GM18517 (cell line): ENCODE data around the gene SIRPG.
"Not testable (repeated sequence)": the region's sequence is repeated elsewhere in the genome, so short reads cannot be mapped to it uniquely, and the experiment has no call there.

Source experiments
- ATAC-seq: cut with Tn5 transposase; IDR thresholded peaks from one replicate; pipeline ENCODE4 v1.9.1; 2021; ENCODE audit warnings: mild to moderate bottlenecking, moderate library complexity; ENCODE audit not compliant: unreplicated experiment

Gene SIRPG

DNA sequence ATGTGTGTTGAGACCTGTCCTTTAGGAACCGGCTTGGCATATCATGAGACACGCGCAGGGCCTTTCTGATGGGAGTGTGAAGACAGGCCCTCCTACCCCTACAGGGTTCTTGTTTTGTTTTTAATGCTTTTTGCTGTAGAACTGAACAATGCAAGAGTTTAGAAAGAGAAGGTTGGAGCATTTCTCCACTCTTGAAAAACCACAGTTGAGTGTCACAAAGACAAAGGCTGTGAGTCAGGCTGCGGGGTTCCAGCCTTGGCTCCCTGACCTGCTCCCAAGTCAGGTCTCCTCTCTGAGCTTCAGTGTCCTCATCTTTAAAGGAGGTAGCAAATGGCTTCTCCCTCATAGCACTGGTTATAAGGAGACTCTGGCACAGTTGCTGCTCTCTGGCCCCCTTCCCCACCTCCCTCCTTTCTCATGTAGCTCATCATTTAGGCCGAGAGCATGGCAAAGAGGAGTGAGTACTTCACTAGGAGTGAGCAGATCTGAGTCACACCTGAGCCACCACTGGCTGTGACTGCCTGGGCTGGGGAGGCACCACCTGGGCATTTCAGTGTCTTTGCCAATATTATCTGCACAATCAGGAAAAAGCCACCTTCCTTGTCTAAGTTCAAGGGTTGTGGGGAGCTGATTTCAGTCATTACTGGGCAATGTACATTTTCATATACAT lies 48.8 kb downstream of the SIRPG start:
- not testable (repeated sequence) for ATAC-seq

DNA sequence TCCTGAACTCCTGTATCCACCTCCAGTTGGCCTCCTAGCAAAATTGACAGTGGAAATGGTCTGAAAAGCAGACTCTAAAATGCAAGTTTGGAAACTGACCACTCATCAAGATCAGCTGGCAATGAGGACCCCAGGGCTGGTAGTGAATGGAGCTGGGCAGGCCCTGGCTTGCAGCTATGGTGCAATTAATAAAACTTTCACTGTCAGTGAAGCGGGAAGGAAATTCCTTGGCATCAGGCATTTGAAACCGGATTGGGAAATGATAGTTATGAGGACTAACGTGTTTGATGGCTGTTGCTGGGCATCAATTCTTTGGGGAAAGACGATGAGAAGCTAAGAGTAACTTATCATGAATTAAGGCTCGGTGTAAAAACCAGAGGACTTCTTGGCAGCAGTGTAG lies 56.8 kb downstream of the SIRPG start:
- ATAC-seq, result no peak

DNA sequence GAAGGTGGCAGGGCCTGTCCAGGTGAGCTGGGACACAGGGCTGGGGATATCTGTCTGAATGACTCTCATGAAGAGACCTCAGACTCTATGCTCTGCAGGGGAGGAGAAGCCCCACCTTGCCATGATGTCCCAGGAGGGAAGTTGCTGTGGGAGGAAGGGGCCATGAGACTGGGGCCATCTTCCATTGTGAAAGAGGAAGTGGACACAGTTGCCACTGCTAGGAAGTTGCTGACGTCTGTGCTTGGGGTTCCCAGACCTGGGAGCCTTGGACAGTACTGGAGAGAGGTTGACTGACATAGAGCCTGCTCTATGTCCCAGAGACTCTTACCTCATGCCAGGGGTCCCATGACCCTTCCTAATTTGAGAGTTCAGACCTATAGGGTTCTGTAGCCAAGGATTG lies 62.2 kb downstream of the SIRPG start:
- no peak for ATAC-seq

DNA sequence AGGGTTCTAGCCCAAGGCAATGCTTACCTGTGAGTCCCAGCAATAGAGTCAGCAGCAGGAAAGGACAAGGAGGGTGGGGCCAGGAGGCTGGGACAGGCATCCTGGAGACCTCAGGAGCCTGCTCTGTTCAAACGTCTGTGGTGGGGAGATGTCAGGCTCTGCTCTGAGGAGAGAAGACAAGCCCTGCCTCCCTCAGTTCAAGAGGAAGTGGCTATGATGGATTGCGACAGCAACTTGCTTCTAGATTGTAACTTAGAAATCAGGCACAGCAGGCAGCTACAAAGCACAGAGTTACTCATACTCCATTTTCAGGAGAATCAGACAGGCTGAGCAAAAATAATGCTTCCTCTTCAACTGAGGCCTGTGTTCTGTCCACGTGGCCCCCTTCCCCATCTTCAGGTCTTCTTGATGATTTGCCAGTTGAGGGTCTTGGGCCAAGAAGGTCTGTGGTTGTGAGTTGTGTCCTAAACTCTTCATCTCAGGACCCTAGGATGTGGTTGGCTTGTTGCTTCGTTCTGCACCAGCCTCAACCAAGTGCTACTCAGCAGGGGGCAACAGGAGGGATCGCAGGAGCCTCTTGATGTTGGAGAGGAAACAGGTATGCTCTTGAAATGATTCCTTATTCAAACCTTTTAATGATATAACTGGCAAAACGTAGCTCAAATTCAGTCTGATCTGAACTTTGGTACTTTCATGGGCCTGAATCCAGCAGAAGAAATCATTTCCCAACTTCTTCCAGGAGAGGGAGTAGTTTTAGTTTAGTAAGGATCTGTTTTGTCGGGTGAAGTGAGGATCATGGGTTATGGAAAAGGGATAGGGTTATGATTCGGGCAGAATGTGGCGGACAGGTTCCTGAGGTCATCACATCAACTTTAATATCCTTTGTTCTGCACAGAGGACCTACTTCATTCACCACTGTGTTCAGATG lies 68.8 kb downstream of the SIRPG start:
- no peak for ATAC-seq

DNA sequence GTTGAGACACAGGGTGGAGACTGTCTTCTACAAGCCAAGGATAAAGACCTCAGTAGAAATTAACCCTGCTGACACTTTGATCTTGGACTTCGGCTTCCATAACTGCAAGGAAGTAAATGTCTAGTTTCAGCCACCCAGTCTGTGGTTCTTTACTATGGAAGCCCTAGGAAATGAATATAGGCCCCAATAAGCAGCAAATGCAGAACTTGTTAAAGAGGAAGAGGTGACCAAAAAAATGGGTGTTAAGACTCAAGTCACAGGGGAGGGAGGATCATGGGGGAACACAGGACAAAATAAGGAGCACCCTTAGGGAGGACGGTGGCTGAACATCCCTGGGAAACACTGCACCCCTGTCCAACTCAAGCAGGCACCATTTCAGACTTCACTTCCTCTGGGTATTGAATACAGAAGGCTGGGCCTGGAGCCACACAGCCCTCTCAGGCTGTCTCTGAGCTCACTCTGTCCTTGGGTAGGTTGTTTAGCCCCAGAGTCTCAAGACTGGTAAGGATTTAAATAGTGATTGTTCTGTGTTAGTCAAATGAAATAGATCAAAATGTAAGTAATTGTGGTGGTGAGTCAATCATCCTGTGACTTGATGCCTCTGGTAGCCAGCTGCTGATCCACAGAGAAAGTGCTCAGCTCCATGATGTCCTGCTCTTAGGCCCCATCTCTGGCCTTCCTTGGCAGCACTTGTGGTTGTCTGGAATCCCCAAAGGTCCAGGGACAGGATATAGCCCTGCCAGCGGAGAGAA lies 69.6 kb downstream of the SIRPG start:
- ATAC-seq, result no peak

DNA sequence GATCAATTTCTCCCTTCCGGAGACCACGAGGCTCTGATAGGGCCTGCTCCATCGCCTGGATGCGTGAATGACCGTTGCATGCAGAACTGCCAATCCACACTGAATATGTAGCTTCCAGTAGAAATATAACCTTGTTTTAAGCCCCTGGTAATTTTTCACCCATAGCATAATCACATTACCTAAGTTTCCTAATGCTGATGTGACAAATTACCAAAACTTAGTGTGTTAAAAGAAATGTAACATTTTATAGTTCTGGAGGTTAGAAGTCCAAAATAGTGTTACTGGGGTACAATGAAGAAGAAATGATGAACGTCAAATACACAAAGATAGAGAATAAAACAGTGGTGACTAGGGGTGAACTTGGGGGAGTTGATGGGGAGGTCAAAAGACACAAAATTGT lies 78.1 kb downstream of the SIRPG start:
- ATAC-seq, result no peak
